Esophagus squamous epithelium (tissue), 5 donors: Measurements from ENCODE around the gene PLOD1. TPM values are rescaled to one million over a fixed set of nuclear protein-coding genes. Genes with fewer than 3 reads are reported as not detected.
"Not testable (repeated sequence)": the region's sequence is repeated elsewhere in the genome, so short reads cannot be mapped to it uniquely, and the experiment has no call there.

ENCODE experiments used
- DNase-seq: peaks from one replicate; lab custom pipeline; 2025; lab: John Stamatoyannopoulos, UW
- H3K27ac ChIP-seq, 4 donors: fragments of 200-600 bp; sonication (generic); one replicate each; pipeline ENCODE4 v1.5.1; 2016 to 2019; ENCODE audit warnings: mild to moderate bottlenecking in 1 of 4
- H3K27me3 ChIP-seq, 4 donors: fragments of 200-600 bp; sonication (generic); 1 replicate in 3 of 4; 2 replicates in 1 of 4; pipeline versions ENCODE4 v1.5.1 to v1.6.0; 2017 to 2021; ENCODE audit warnings: antibody characterized with exemption in 1 of 4
- H3K36me3 ChIP-seq, 3 donors: fragments of 200-600 bp; sonication (generic); one replicate each; pipeline ENCODE4 v1.5.1; 2016 to 2019
- H3K4me1 ChIP-seq, 3 donors: fragments of 200-600 bp; sonication (generic); one replicate each; pipeline ENCODE4 v1.5.1; 2017 to 2019
- H3K4me3 ChIP-seq, 4 donors: fragments of 200-600 bp; sonication (generic); 1 replicate in 3 of 4; 2 replicates in 1 of 4; pipeline ENCODE4 v1.5.1; 2016 to 2019; ENCODE audit warnings: mild to moderate bottlenecking in 2 of 4, moderate library complexity in 1 of 4
- H3K9me3 ChIP-seq, 3 donors: fragments of 200-600 bp; sonication (generic); one replicate each; pipeline ENCODE4 v1.5.1; 2016 to 2019
- POLR2A ChIP-seq, 4 donors: fragments of 450-650 bp; IDR thresholded peaks; one replicate each; pipeline ENCODE4 v1.6.1; 2017; ENCODE audit warnings: antibody characterized with exemption in 4 of 4, mild to moderate bottlenecking in 4 of 4, moderate library complexity in 3 of 4
- WGBS, 2 donors: methylation state at CpG; one replicate each; pipeline ENCODE4 v1.1.5; 2018; 5-methylcytosine and 5-hydroxymethylcytosine counted together
- intact Hi-C: fragments of 100-400 bp; cut with DNase I; formaldehyde crosslinking; loops from one replicate; pipeline ENCODE4 v1.15.0; 2022
- total RNA-seq, 4 donors: library from RNA; depleted of rRNA; stranded (reverse); fragments of >200 nt; gene quantifications; one replicate each; pipeline ENCODE4 v1.1.0, GENCODE V29; 2016
- TF ChIP-seq, protein P1 (sequence below), 6 experiments: fragments of 450-650 bp in 4 of 6; fragments of 200-600 bp in 2 of 6; sonication (generic) in 2 of 6; IDR thresholded peaks; one replicate each; pipeline ENCODE4 v1.5.1; 2016 to 2019; ENCODE audit warnings: antibody characterized with exemption in 6 of 6, mild to moderate bottlenecking in 4 of 6, moderate library complexity in 4 of 6
- donor health status: DM: yes; HTN: yes; CAD: no.

The PLOD1 gene
- total RNA-seq, 4 donors from 2014 or later = 29.8 to 38.1 (median 34.3) TPM

DNA sequence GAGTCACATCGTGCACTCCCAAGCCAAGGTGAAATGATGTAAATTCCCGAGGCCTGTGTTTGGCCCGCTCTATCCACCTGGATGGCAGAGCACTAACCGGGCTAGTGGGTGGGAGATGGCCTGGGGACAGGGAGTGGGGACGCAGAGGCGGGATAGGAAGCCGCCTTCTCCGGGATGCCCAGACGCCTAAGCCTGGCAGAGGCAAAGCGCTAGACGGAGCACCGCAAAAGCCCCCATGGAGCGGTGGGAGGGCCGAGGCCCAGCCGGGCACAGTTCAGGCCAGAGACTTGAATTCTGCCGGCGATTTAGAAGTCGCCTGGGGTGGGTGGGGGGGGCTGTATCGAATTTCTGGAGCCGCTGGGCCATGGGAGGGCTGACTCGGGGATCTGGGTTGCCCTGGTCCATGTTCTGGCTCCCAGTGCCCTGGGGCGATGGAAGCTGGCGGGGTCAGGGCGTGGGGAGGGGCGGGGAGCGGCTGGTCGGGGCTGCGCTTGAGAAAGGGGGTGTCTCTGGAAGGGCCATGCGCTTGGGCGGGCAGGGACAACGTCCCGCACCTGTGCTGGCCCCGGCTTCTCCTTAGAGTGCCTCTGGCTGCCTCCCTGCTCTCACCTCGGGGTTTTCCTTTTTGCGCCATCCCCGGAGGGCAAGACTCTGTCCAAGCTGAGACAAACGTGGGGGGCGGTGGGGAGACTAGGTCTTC, 36.3 kb upstream of the PLOD1 start:
- no peak for TF ChIP-seq POLR2A (IDR thresholded peaks at IDR 0.05)
- TF ChIP-seq, protein P1, sequence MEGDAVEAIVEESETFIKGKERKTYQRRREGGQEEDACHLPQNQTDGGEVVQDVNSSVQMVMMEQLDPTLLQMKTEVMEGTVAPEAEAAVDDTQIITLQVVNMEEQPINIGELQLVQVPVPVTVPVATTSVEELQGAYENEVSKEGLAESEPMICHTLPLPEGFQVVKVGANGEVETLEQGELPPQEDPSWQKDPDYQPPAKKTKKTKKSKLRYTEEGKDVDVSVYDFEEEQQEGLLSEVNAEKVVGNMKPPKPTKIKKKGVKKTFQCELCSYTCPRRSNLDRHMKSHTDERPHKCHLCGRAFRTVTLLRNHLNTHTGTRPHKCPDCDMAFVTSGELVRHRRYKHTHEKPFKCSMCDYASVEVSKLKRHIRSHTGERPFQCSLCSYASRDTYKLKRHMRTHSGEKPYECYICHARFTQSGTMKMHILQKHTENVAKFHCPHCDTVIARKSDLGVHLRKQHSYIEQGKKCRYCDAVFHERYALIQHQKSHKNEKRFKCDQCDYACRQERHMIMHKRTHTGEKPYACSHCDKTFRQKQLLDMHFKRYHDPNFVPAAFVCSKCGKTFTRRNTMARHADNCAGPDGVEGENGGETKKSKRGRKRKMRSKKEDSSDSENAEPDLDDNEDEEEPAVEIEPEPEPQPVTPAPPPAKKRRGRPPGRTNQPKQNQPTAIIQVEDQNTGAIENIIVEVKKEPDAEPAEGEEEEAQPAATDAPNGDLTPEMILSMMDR (IDR thresholded peaks at IDR 0.05) = no peak
- DNase-seq = no peak
- Histone ChIP-seq H3K36me3 (no peaks in the 10 kb centered on the region), H3K27me3 (peaks cover 0 to 73% (median 15%) of the 10 kb centered on the region in 4 donors), H3K4me3 (no peak overlapping the region), H3K4me1 (no peaks in the 10 kb centered on the region), H3K27ac (no peak overlapping the region), H3K9me3 (no peaks in the 10 kb centered on the region)
- intact Hi-C loops = loop anchor here (10.0 kb wide), 1 partner anchor 53 kb away; the partner anchor contains the start of gene NPPA
- 36 to 48% methylated on average over 14 to 18 of the region's 38 CpGs for WGBS, 2 donors

DNA sequence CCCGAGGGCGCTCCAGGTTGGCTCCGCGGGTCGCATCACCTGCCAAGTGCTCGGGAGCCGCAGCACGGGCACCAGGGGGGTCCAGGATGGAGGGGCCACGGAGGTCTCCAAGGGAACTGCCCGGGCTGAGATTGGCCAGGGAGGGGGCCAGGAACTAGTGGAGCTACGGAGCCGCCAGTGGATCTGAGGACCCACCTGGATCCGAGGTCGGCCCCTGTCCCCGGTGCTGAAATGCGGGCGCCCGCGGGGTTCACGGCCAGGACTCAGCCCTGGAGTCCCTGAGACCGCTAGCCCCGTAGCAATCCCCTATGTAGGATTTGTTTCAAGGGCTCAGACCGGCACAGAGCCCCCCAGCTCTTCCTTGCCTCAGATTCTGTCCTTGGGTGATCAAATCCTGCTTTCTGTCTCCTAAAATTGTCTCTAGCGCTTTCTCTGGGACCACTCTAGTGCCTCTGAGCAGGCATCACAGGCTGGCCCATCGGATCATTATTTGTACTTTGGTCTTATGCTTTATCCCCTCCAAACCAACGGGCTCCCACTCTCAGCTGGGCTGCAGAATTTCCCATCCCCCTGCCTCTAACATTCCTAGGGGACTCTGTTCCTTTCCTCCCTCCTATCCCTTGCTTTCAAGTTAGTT, 35.6 kb upstream of the PLOD1 start:
- Histone ChIP-seq H3K4me3 (no peak overlapping the region), H3K4me1 (no peaks in the 10 kb centered on the region), H3K27ac (no peak overlapping the region), H3K9me3 (no peaks in the 10 kb centered on the region), H3K27me3 (peaks cover 0 to 67% (median 15%) of the 10 kb centered on the region in 4 donors), H3K36me3 (no peaks in the 10 kb centered on the region)
- WGBS, 2 donors = 46% methylated on average over 4 of the region's 26 CpGs
- intact Hi-C loops = loop anchor here (10.0 kb wide), 1 partner anchor 54 kb away; the partner anchor contains the start of gene NPPA
- DNase-seq = no peak
- no peak for TF ChIP-seq POLR2A (IDR thresholded peaks at IDR 0.05)
- TF ChIP-seq, protein P1 (IDR thresholded peaks at IDR 0.05) = no peak

DNA sequence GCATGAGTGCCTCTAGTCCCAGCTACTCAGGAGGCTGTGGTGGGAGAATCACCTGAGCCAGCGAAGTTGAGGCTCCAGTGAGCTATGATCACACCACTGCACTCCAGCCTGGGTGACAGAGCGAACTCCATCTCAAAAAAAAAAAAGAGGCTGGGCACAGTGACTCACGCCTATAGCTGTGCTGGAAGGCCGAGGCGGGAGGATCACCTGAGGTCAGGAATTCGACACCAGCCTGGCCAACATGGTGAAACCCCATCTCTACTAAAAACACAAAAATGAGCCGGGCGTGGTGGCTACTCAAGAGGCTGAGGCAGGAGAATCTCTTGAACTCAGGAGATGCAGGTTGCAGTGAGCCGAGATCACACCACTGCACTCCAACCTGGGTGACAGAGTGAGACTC, 33.1 kb upstream of the PLOD1 start:
- H3K36me3 ChIP-seq, H3K4me1 ChIP-seq, DNase-seq, H3K9me3 ChIP-seq, intact Hi-C loops, H3K27ac ChIP-seq, H3K4me3 ChIP-seq: not testable (repeated sequence)
- peaks cover 0 to 48% (median 15%) of the 10 kb centered on the region in 4 donors for H3K27me3 ChIP-seq
- WGBS, 2 donors = 43 to 61% methylated on average over 8 of the region's 9 CpGs

DNA sequence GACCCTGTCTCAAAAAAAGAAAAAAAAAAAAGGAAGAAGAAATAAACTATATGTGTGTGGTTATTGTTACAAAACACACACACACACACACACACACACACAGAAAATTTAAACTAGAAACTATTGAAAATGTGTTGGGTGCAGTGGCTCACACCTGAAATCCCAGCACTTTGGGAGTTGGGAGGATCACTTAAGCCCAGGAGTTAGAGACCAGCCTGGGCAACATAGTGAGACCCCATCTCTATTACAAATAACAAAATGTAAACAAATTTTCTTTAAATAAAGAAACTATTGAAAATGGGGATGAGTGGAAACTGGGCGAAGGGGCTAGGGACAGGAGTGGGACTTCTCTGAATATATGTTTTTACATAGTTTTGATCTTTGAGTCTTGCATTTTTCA, 31.3 kb upstream of the PLOD1 start:
- no peak for DNase-seq
- no peaks in the 10 kb centered on the region for H3K9me3 ChIP-seq
- no peak overlapping the region for H3K27ac ChIP-seq
- no peak overlapping the region for H3K4me3 ChIP-seq
- peaks cover 0 to under 1% (median 0%) of the 10 kb centered on the region in 3 donors for H3K4me1 ChIP-seq
- intact Hi-C loops = no loop called here
- 86 to 90% methylated on average over 1 of the region's 1 CpG for whole genome bisulfite sequencing, 2 donors
- peaks cover 0 to 31% (median 12%) of the 10 kb centered on the region in 4 donors for H3K27me3 ChIP-seq
- no peaks in the 10 kb centered on the region for H3K36me3 ChIP-seq
- no peak for TF ChIP-seq POLR2A (IDR thresholded peaks at IDR 0.05)
- TF ChIP-seq, protein P1 (IDR thresholded peaks at IDR 0.05) = no peak

DNA sequence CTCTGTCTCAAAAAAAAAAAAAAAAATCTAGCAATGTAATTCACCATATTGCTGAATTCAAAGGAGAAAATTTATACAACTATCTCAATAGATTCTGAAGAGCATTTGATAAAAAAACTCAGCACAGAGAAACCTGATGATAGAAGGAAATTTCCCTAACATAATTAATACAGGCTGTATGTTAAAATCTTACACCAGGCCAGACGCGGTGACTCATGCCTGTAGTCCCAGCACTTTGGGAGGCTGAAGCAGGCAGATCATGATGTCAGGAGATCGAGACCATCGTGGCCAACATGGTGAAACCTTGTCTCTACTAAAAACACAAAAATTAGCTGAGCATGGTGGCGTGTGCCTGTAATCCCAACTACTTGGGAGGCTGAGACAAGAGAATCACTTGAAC, 30.4 kb upstream of the PLOD1 start:
- WGBS, 2 donors = 71 to 95% methylated on average over 5 of the region's 5 CpGs
- DNase-seq, H3K36me3 ChIP-seq, intact Hi-C loops, H3K27ac ChIP-seq, H3K4me1 ChIP-seq, H3K4me3 ChIP-seq, H3K9me3 ChIP-seq: not testable (repeated sequence)
- peaks cover 0 to 22% (median 3%) of the 10 kb centered on the region in 4 donors for H3K27me3 ChIP-seq

DNA sequence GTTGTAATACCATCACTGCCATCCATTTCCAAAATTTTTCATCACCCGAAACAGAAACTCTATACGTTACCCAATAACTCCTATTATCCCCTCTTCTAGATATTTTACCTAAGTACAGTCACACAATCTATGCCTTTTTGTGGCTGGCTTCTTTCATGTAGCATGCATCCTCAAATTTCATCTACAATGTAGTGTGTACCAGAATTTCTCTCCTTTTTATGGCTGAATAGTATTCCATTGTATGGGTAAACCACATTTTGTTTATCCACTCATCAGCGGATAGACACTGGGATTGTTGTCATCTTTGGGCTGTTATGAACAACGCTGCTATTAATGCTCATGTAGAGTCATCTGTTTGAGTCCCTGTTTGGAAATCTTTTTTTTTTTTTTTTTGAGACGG, 29.5 kb upstream of the PLOD1 start:
- H3K27me3 ChIP-seq = peaks cover 0 to 13% (median 0%) of the 10 kb centered on the region in 4 donors
- H3K36me3 ChIP-seq = no peaks in the 10 kb centered on the region
- no peak for TF ChIP-seq POLR2A (IDR thresholded peaks at IDR 0.05)
- TF ChIP-seq, protein P1 (IDR thresholded peaks at IDR 0.05) = no peak
- H3K4me1 ChIP-seq = peaks cover 0 to 17% (median 0%) of the 10 kb centered on the region in 3 donors
- H3K27ac ChIP-seq = no peak overlapping the region
- H3K4me3 ChIP-seq = no peak overlapping the region
- intact Hi-C loops = no loop called here
- H3K9me3 ChIP-seq = no peaks in the 10 kb centered on the region
- no peak for DNase-seq
- WGBS, 2 donors = 91 to 97% methylated on average over 5 of the region's 5 CpGs
